Psoas muscle (tissue), 8 donors: ENCODE measurements around the gene MYO1H. TPM values are rescaled to one million over a fixed set of nuclear protein-coding genes. Genes with fewer than 3 reads are reported as not detected.

Experiments used
- ATAC-seq, 4 donors: fragments of 200-7000 bp; cut with Tn5 transposase; one replicate each; pipeline ENCODE4 v1.9.1; 2020; ENCODE audit warnings: moderate library complexity in 3 of 4, mild to moderate bottlenecking in 2 of 4
- DNase-seq, 2 donors: peaks; one replicate each; pipeline ENCODE4 v3.0.0-alpha.2; 2020
- H3K27ac ChIP-seq: fragments of 200-600 bp; one replicate; pipeline ENCODE4 v1.8.0; 2022
- H3K27me3 ChIP-seq, 3 donors: fragments of 200-600 bp in 1 of 3; one replicate each; pipeline versions ENCODE4 v1.6.1 to v1.8.0; 2013 to 2022; ENCODE audit warnings: low read length in 2 of 3, mild to moderate bottlenecking in 2 of 3, moderate library complexity in 1 of 3; ENCODE audit not compliant: insufficient read depth in 3 of 3
- H3K36me3 ChIP-seq, 2 donors: fragments of 200-600 bp in 1 of 2; one replicate each; pipeline versions ENCODE4 v1.6.1 to v1.8.0; 2013 to 2022; ENCODE audit warnings: low read depth in 1 of 2, mild to moderate bottlenecking in 1 of 2, moderate library complexity in 1 of 2; ENCODE audit not compliant: insufficient read depth in 1 of 2
- H3K4me1 ChIP-seq: fragments of 200-600 bp; one replicate; pipeline ENCODE4 v1.8.0; 2022
- H3K4me3 ChIP-seq: fragments of 200-600 bp; one replicate; pipeline ENCODE4 v1.8.0; 2022; ENCODE audit warnings: mild to moderate bottlenecking
- H3K9me3 ChIP-seq: fragments of 200-600 bp; one replicate; pipeline ENCODE4 v1.8.0; 2022
- CTCF ChIP-seq: fragments of 200-600 bp; IDR thresholded peaks from one replicate; pipeline ENCODE4 v1.8.0; 2022; ENCODE audit warnings: antibody characterized with exemption
- WGBS, 3 donors: extraction: QIAGEN DNeasy Blood & Tissue Kit; methylation state at CpG; one replicate each; pipeline versions ENCODE4 v1.1.6 to v1.1.7; 2013; 5-methylcytosine and 5-hydroxymethylcytosine counted together
- intact Hi-C, 2 donors: fragments of 100-400 bp; cut with DNase I; formaldehyde crosslinking; loops; one replicate each; pipeline versions ENCODE4 v1.11.0 to v1.14.2; 2022
- polyA plus RNA-seq, 3 donors: library from polyadenylated mRNA; stranded (reverse); fragments of 200-250 nt; gene quantifications; one replicate each; pipeline ENCODE4 v1.2.3, GENCODE V29; 2013
- total RNA-seq, 4 donors: library from RNA; stranded (reverse); fragmentation: NEBNext Ultra II Directional in 2 of 4; extraction: Animal tissue kit (Norgen Biotek cat#: 25700) in 2 of 4; gene quantifications; one replicate each; pipeline versions ENCODE4 v1.2.1 to v1.2.4, GENCODE V29; 2021 to 2023
- donor health status: healthy with polysubstance abuse.
- donor health status: DM: no; HTN: no; CAD: no; lungs with moderate emphysema.
- donor health status: Bipolar disorder and iron deficiency.
- donor health status: healthy.
- donor health status: DM: yes; HTN: yes; CAD: no.
- donor health status: DM: no; HTN: no; CAD: no.
- donor health status: DM: no; HTN: no; CAD: no.
- donor health status: DM: yes; HTN: yes; CAD: no.

The MYO1H gene
- total and polyA plus RNA-seq, 7 donors, result 0.10 TPM; not detected in 6

- no peak for TF ChIP-seq CTCF
- WGBS, 3 donors, result 82 to 84% (median 83%) methylated on average over 20 of the region's 20 CpGs
- intact Hi-C loops, result no loop called here
Observed at GRCh38 chr12:109359131-109359690, 11.5 kb downstream of the MYO1H start.

GRCh38 chr12:109369831-109370230, 22.1 kb downstream of the MYO1H start:
- intact Hi-C loops, result no loop called here
- TF ChIP-seq CTCF, result no peak
- ATAC-seq, result no peak
- H3K9me3 ChIP-seq, result no peaks in the 10 kb centered on the region
- no peak for DNase-seq
- H3K27me3 ChIP-seq, result no peaks in the 10 kb centered on the region
- H3K27ac ChIP-seq, result no peak overlapping the region
- H3K4me1 ChIP-seq, result no peaks in the 10 kb centered on the region
- WGBS, 3 donors, result 77 to 82% (median 82%) methylated on average over 5 of the region's 5 CpGs
- H3K4me3 ChIP-seq, result no peak overlapping the region
- H3K36me3 ChIP-seq, result no peaks in the 10 kb centered on the region

More at GRCh38 chr12:109359131-109359690, 11.5 kb downstream of the MYO1H start:
- Histone ChIP-seq H3K4me1 (no peaks in the 10 kb centered on the region), H3K9me3 (no peaks in the 10 kb centered on the region), H3K36me3 (no peaks in the 10 kb centered on the region), H3K27me3 (peaks cover 0 to 6% (median 0%) of the 10 kb centered on the region in 3 donors), H3K27ac (no peak overlapping the region), H3K4me3 (no peak overlapping the region)
- DNase-seq, result no peak
- ATAC-seq, result no peak

GRCh38 chr12:109377139-109377685, 29.5 kb downstream of the MYO1H start:
- Histone ChIP-seq H3K27ac (no peak overlapping the region), H3K4me1 (no peaks in the 10 kb centered on the region), H3K4me3 (no peak overlapping the region), H3K27me3 (peaks cover 0 to 4% (median 0%) of the 10 kb centered on the region in 3 donors), H3K9me3 (no peaks in the 10 kb centered on the region), H3K36me3 (no peaks in the 10 kb centered on the region)
- TF ChIP-seq CTCF, result no peak
- DNase-seq (no peak), ATAC-seq (no peak)
- intact Hi-C loops, result no loop called here
- WGBS, 3 donors, result 56 to 59% (median 56%) methylated on average over 2 of the region's 2 CpGs

GRCh38 chr12:109378569-109378968, 30.9 kb downstream of the MYO1H start:
- WGBS, 3 donors, result 60 to 74% (median 64%) methylated on average over 5 of the region's 5 CpGs
- no peaks in the 10 kb centered on the region for H3K36me3 ChIP-seq
- ATAC-seq, result no peak

More at GRCh38 chr12:109378569-109378968, 30.9 kb downstream of the MYO1H start:
- H3K4me1 ChIP-seq, result no peaks in the 10 kb centered on the region
- no peak for DNase-seq
- intact Hi-C loops, result no loop called here
- no peak for TF ChIP-seq CTCF
- peaks cover 0 to 5% (median 0%) of the 10 kb centered on the region in 3 donors for H3K27me3 ChIP-seq
- no peak overlapping the region for H3K27ac ChIP-seq
- no peak overlapping the region for H3K4me3 ChIP-seq
- H3K9me3 ChIP-seq, result no peaks in the 10 kb centered on the region
